ENCODE data around the gene LRRC45. TPM values are rescaled to one million over a fixed set of nuclear protein-coding genes. Genes with fewer than 3 reads are reported as not detected.

The LRRC45 gene
- total RNA-seq, 4 donors from 2014 or later, result 0.29 to 14.2 (median 5.3) TPM

- Histone ChIP-seq H3K27me3 (no peaks in the 10 kb centered on the region), H3K27ac (no peak overlapping the region), H3K4me3 (no peak overlapping the region), H3K9me3 (no peaks in the 10 kb centered on the region), H3K36me3 (no peaks in the 10 kb centered on the region), H3K4me1 (no peaks in the 10 kb centered on the region)
- TF ChIP-seq POLR2A (IDR thresholded peaks at IDR 0.05) (no peak), CTCF (IDR thresholded peaks at IDR 0.05) (no peak)
- no peak for DNase-seq
- intact Hi-C loops (cut with DNase I; ENCODE audit: low total_unique reads), result no loop called here
Measured at GRCh38 chr17:82080048-82080788, 57.1 kb downstream of the LRRC45 start.

Other genes starting within 250 kb of the LRRC45 start
- gene GCGR, start 219.2 kb upstream of the LRRC45 start, total RNA-seq, result not detected
- gene MCRIP1, start 190.0 kb upstream of the LRRC45 start, total RNA-seq, result 10 to 100 TPM; 30.5 to 92.6 (median 61.3) TPM
- gene PPP1R27, start 188.3 kb upstream of the LRRC45 start, total RNA-seq, result 1 to 10 TPM in 1 of 4 donors, not detected in 3; 1.6 TPM
- gene P4HB, start 162.8 kb upstream of the LRRC45 start, total RNA-seq, result 100 to 1,000 TPM; 199 to 504 (median 304) TPM
- 100 to 1,000 TPM in 1 of 4 donors, 10 to 100 TPM in 3; 31.2 to 350 (median 55.1) TPM for gene ARHGDIA, start 152.0 kb upstream of the LRRC45 start, total RNA-seq
- gene ALYREF, start 131.7 kb upstream of the LRRC45 start, total RNA-seq, result 10 to 100 TPM in 3 of 4 donors, 1 to 10 TPM in 1; 3.2 to 82.1 (median 34.5) TPM
- 10 to 100 TPM; 45.9 to 72.6 (median 61.5) TPM for gene ANAPC11, start 131.6 kb upstream of the LRRC45 start, total RNA-seq
- 1 to 10 TPM in 2 of 4 donors, not detected in 2; 2.0 to 2.1 TPM for gene NPB, start 121.1 kb upstream of the LRRC45 start, total RNA-seq
- 10 to 100 TPM in 3 of 4 donors, 1 to 10 TPM in 1; 4.1 to 27.7 (median 18.8) TPM for gene PCYT2, start 111.9 kb upstream of the LRRC45 start, total RNA-seq
- gene SIRT7, start 105.1 kb upstream of the LRRC45 start, total RNA-seq, result 10 to 100 TPM in 3 of 4 donors, under 1 TPM in 1; 0.77 to 87.1 (median 14.6) TPM
- gene MAFG, start 95.6 kb upstream of the LRRC45 start, total RNA-seq, result 10 to 100 TPM in 3 of 4 donors, 1 to 10 TPM in 1; 9.7 to 23.1 (median 12.7) TPM
- gene PYCR1, start 86.0 kb upstream of the LRRC45 start, total RNA-seq, result 10 to 100 TPM in 2 of 4 donors, 1 to 10 TPM in 2; 4.2 to 81.5 (median 8.1) TPM
- gene MYADML2, start 76.1 kb upstream of the LRRC45 start, total RNA-seq, result not detected
- 1 to 10 TPM in 1 of 4 donors, not detected in 3; 5.0 TPM for gene NOTUM, start 62.1 kb upstream of the LRRC45 start, total RNA-seq
- 10 to 100 TPM in 2 of 4 donors, 1 to 10 TPM in 2; 3.5 to 34.2 (median 13.6) TPM for gene ASPSCR1, start 45.7 kb upstream of the LRRC45 start, total RNA-seq
- gene CENPX, start 427 bp upstream of the LRRC45 start, total RNA-seq, result 100 to 1,000 TPM in 1 of 4 donors, 10 to 100 TPM in 3; 26.7 to 212 (median 49.8) TPM
- 1 to 10 TPM in 1 of 4 donors, under 1 TPM in 1, not detected in 2; 0.91 to 8.4 TPM for gene RAC3, start 8.4 kb downstream of the LRRC45 start, total RNA-seq
- gene DCXR, start 14.4 kb downstream of the LRRC45 start, total RNA-seq, result 100 to 1,000 TPM in 1 of 4 donors, 10 to 100 TPM in 3; 23.8 to 125 (median 67.5) TPM
- gene RFNG, start 28.5 kb downstream of the LRRC45 start, total RNA-seq, result 10 to 100 TPM; 11.8 to 33.7 (median 23.3) TPM
- gene GPS1, start 28.6 kb downstream of the LRRC45 start, total RNA-seq, result 100 to 1,000 TPM in 1 of 4 donors, 10 to 100 TPM in 3; 76.0 to 326 (median 85.6) TPM
- gene DUS1L, start 42.5 kb downstream of the LRRC45 start, total RNA-seq, result 10 to 100 TPM; 30.2 to 70.6 (median 46.5) TPM
- gene FASN, start 74.9 kb downstream of the LRRC45 start, total RNA-seq, result 10 to 100 TPM in 2 of 4 donors, 1 to 10 TPM in 2; 5.3 to 59.4 (median 23.4) TPM
- gene CCDC57, start 189.5 kb downstream of the LRRC45 start, total RNA-seq, result 10 to 100 TPM in 2 of 4 donors, 1 to 10 TPM in 2; 4.4 to 88.2 (median 17.6) TPM
- gene SLC16A3, start 205.7 kb downstream of the LRRC45 start, total RNA-seq, result 10 to 100 TPM in 2 of 4 donors, 1 to 10 TPM in 2; 1.5 to 28.6 (median 12.2) TPM

Data from uterus (tissue), 4 donors.